IMR-90 (cell line): ENCODE results near the gene THEMIS2. TPM values are rescaled to one million over a fixed set of nuclear protein-coding genes. Genes with fewer than 3 reads are reported as not detected.

ENCODE experiments used
- ATAC-seq: fragments of 200-7000 bp; cut with Tn5 transposase; 2 replicates; pipeline ENCODE4 v1.9.1; 2020; ENCODE audit warnings: low read depth, mild to moderate bottlenecking, moderate library complexity
- BruUV-seq: library from RNA; stranded (reverse); fragments of 400-500 nt; replicated peaks from 2 replicates; lab custom pipeline; 2021; lab: Mats Ljungman, UMichigan
- CTCF ChIA-PET: fragments of 300-600 bp; formaldehyde crosslinking; extraction: SDS; loops from one replicate; lab custom pipeline; 2021; ENCODE audit warnings: antibody characterized with exemption; lab: Yijun Ruan, JAX
- POLR2A ChIA-PET: fragments of 300-600 bp; sonication (Branson Sonifier 250); formaldehyde crosslinking; loops from one replicate; lab custom pipeline; 2022; ENCODE audit warnings: antibody characterized with exemption; ENCODE audit not compliant: unreplicated experiment; lab: Charles Lee
- DNase-seq: peaks from one replicate; pipeline ENCODE4 v3.0.0; 2013
- H2AFZ ChIP-seq: replicated peaks from 2 replicates; pipeline ENCODE3; 2013; ENCODE audit warnings: low read length, mild to moderate bottlenecking; ENCODE audit not compliant: poor library complexity
- H2AK5ac ChIP-seq: 2 replicates; pipeline ENCODE4 v1.6.1; 2013; ENCODE audit warnings: low read depth, low read length, inconsistent platforms
- H2AK9ac ChIP-seq: replicated peaks from 2 replicates; pipeline ENCODE3; 2013; ENCODE audit warnings: mild to moderate bottlenecking, low read depth, low read length, moderate library complexity; ENCODE audit not compliant: poor library complexity
- H2BK120ac ChIP-seq: 2 replicates; pipeline ENCODE4 v1.6.1; 2013; ENCODE audit warnings: low read depth, low read length, inconsistent platforms
- H2BK15ac ChIP-seq: 3 replicates; pipeline ENCODE4 v1.6.1; 2013; ENCODE audit warnings: low read depth, low read length, inconsistent platforms
- H2BK20ac ChIP-seq: 2 replicates; pipeline ENCODE4 v1.6.1; 2013; ENCODE audit warnings: low read depth, mild to moderate bottlenecking, inconsistent platforms, low read length, moderate library complexity
- H2BK5ac ChIP-seq: 2 replicates; pipeline ENCODE4 v1.6.1; 2013; ENCODE audit warnings: mild to moderate bottlenecking, low read depth, low read length, inconsistent platforms; ENCODE audit not compliant: poor library complexity, severe bottlenecking
- H3K14ac ChIP-seq: replicated peaks from 2 replicates; pipeline ENCODE4 v1.6.1; 2013; ENCODE audit warnings: low read depth, low read length, inconsistent platforms
- H3K18ac ChIP-seq: 2 replicates; pipeline ENCODE4 v1.6.1; 2013; ENCODE audit warnings: low read depth, low read length, control low read depth
- H3K23ac ChIP-seq: 2 replicates; pipeline ENCODE4 v1.6.1; 2013; ENCODE audit warnings: low read depth, low read length, inconsistent platforms
- H3K27ac ChIP-seq: 2 replicates; pipeline ENCODE4 v1.5.1; 2013; ENCODE audit warnings: mild to moderate bottlenecking, control low read depth, low read length; ENCODE audit not compliant: insufficient read depth
- H3K27me3 ChIP-seq: 2 replicates; pipeline ENCODE4 v1.6.1; 2013; ENCODE audit warnings: low read length; ENCODE audit not compliant: control insufficient read depth, insufficient read depth
- H3K36me3 ChIP-seq: 2 replicates; pipeline ENCODE4 v1.6.1; 2013; ENCODE audit warnings: low read length, mixed read lengths; ENCODE audit not compliant: control insufficient read depth, insufficient read depth
- H3K4ac ChIP-seq: 2 replicates; pipeline ENCODE4 v1.6.1; 2013; ENCODE audit warnings: low read depth, low read length, inconsistent platforms
- H3K4me1 ChIP-seq: 2 replicates; pipeline ENCODE4 v1.6.1; 2013; ENCODE audit warnings: low read length, mixed read lengths; ENCODE audit not compliant: control insufficient read depth, insufficient read depth
- H3K4me2 ChIP-seq: 2 replicates; pipeline ENCODE4 v1.6.1; 2013; ENCODE audit warnings: low read depth, mild to moderate bottlenecking, control low read depth, low read length, moderate library complexity
- H3K4me3 ChIP-seq: 2 replicates; pipeline ENCODE4 v1.5.1; 2013; ENCODE audit warnings: low read depth, mild to moderate bottlenecking, control low read depth, low read length, moderate library complexity; ENCODE audit not compliant: insufficient read depth
- H3K56ac ChIP-seq: 2 replicates; pipeline ENCODE4 v1.6.1; 2013; ENCODE audit warnings: low read length, inconsistent platforms; ENCODE audit not compliant: insufficient read depth; ENCODE audit errors: extremely low read depth
- H3K79me1 ChIP-seq, 2 experiments: 2 replicates each; pipeline ENCODE4 v1.6.1; 2013; ENCODE audit warnings: low read length in 2 of 2, inconsistent platforms in 1 of 2, low read depth in 1 of 2
- H3K9ac ChIP-seq: 2 replicates; pipeline ENCODE4 v1.6.1; 2013; ENCODE audit warnings: low read depth, low read length, control low read depth
- H3K9me1 ChIP-seq: 2 replicates; pipeline ENCODE4 v1.6.1; 2013; ENCODE audit warnings: low read length, inconsistent platforms; ENCODE audit not compliant: insufficient read depth
- H3K9me3 ChIP-seq: 2 replicates; pipeline ENCODE4 v1.6.1; 2013; ENCODE audit warnings: low read length; ENCODE audit not compliant: control insufficient read depth, insufficient read depth
- H4K20me1 ChIP-seq: 2 replicates; pipeline ENCODE4 v1.6.1; 2013; ENCODE audit warnings: low read length, inconsistent platforms; ENCODE audit not compliant: insufficient read depth
- H4K5ac ChIP-seq: 2 replicates; pipeline ENCODE4 v1.6.1; 2013; ENCODE audit warnings: mild to moderate bottlenecking, low read depth, low read length, control low read depth
- H4K8ac ChIP-seq, 2 experiments: 2 replicates each; pipeline ENCODE4 v1.6.1; 2013; ENCODE audit warnings: low read depth in 2 of 2, low read length in 2 of 2, control low read depth in 1 of 2, inconsistent platforms in 1 of 2
- H4K91ac ChIP-seq: 2 replicates; pipeline ENCODE4 v1.6.1; 2013; ENCODE audit warnings: low read depth, low read length, inconsistent platforms; ENCODE audit not compliant: insufficient read depth
- BHLHE40 ChIP-seq: fragments of 150-350 bp; IDR thresholded peaks from 2 replicates; pipeline ENCODE4 v1.6.1; 2016; ENCODE audit warnings: mild to moderate bottlenecking, low read depth, low read length
- CEBPB ChIP-seq: IDR thresholded peaks from 2 replicates; pipeline ENCODE4 v1.6.1; 2012; ENCODE audit warnings: low read depth, low read length, improper control_type of control experiment
- CHD1 ChIP-seq: IDR thresholded peaks from 2 replicates; pipeline ENCODE4 v1.6.1; 2012; ENCODE audit warnings: low read depth, low read length, improper control_type of control experiment
- FOS ChIP-seq: fragments of 150-350 bp; IDR thresholded peaks from 2 replicates; pipeline ENCODE4 v1.6.1; 2016; ENCODE audit warnings: low read depth, low read length
- MAFK ChIP-seq: IDR thresholded peaks from 2 replicates; pipeline ENCODE4 v1.6.1; 2012; ENCODE audit warnings: low read depth, low read length, improper control_type of control experiment
- MAZ ChIP-seq: IDR thresholded peaks from 2 replicates; pipeline ENCODE4 v1.6.1; 2012; ENCODE audit warnings: low read depth, mild to moderate bottlenecking, low read length, improper control_type of control experiment, moderate library complexity, borderline replicate concordance
- MXI1 ChIP-seq: IDR thresholded peaks from 2 replicates; pipeline ENCODE4 v1.6.1; 2012; ENCODE audit warnings: low read depth, mild to moderate bottlenecking, low read length, moderate library complexity, borderline replicate concordance
- NFE2L2 ChIP-seq: fragments of 150-350 bp; IDR thresholded peaks from 2 replicates; pipeline ENCODE4 v1.6.1; 2016; ENCODE audit warnings: low read depth, mild to moderate bottlenecking, low read length
- RAD21 ChIP-seq: IDR thresholded peaks from 2 replicates; pipeline ENCODE4 v1.6.1; 2012; ENCODE audit warnings: low read length, improper control_type of control experiment
- RCOR1 ChIP-seq: IDR thresholded peaks from 2 replicates; pipeline ENCODE4 v1.6.1; 2012; ENCODE audit warnings: mild to moderate bottlenecking, low read length, improper control_type of control experiment; ENCODE audit not compliant: insufficient replicate concordance
- RFX5 ChIP-seq: IDR thresholded peaks from 2 replicates; pipeline ENCODE4 v1.8.0; 2012; ENCODE audit warnings: low read depth, mild to moderate bottlenecking, low read length, moderate library complexity
- SMC3 ChIP-seq: fragments of 150-350 bp; IDR thresholded peaks from 2 replicates; pipeline ENCODE4 v1.6.1; 2016; ENCODE audit warnings: low read depth, mild to moderate bottlenecking, antibody characterized with exemption, low read length, moderate library complexity
- WGBS, 2 experiments: methylation state at CpG; one replicate each; pipeline versions ENCODE4 v1.1.5 to v1.1.7; 2013; ENCODE audit warnings: missing lambda C conversion rate in 2 of 2; ENCODE audit not compliant: insufficient read length in 1 of 2; ENCODE audit errors: extremely low coverage in 2 of 2; 5-methylcytosine and 5-hydroxymethylcytosine counted together
- dilution Hi-C: fragments of 300-500 bp; cut with HindIII; formaldehyde crosslinking; loops from one replicate; pipeline ENCODE4 v1.14.3; 2018; ENCODE audit warnings: low sequenced_read_pairs; ENCODE audit not compliant: unreplicated experiment
- in situ Hi-C: fragments of 300-500 bp; cut with MboI; formaldehyde crosslinking; loops from 3 replicates; pipeline ENCODE4 v1.14.3; 2019; ENCODE audit warnings: low sequenced_read_pairs, inconsistent platforms, mixed read lengths
- intact Hi-C: fragments of 100-400 bp; cut with micrococcal nuclease; formaldehyde crosslinking; loops from 2 replicates; pipeline ENCODE4 v1.10.0; 2022
- polyA plus RNA-seq, 3 experiments: library from polyadenylated mRNA; depleted of rRNA; stranded (reverse); fragments of >200 nt; gene quantifications; 2 replicates each; pipeline ENCODE4 v1.2.3, GENCODE V29; 2012; ENCODE audit warnings: low replicate concordance in 1 of 3
- total RNA-seq: library from RNA; depleted of rRNA; stranded (reverse); fragments of >200 nt; gene quantifications from 2 replicates; pipeline ENCODE4 v1.2.3, GENCODE V29; 2012
- TF ChIP-seq, protein P1 (sequence below): fragments of 150-350 bp; IDR thresholded peaks from 2 replicates; pipeline ENCODE4 v1.6.1; 2017; ENCODE audit warnings: mild to moderate bottlenecking, antibody characterized with exemption, low read length, low read depth
- TF ChIP-seq, protein P2 (sequence below): fragments of 150-350 bp; IDR thresholded peaks from 2 replicates; pipeline ENCODE4 v1.6.1; 2016; ENCODE audit warnings: low read depth, mild to moderate bottlenecking, low read length, moderate library complexity, borderline replicate concordance
- TF ChIP-seq, protein P3 (sequence below): conservative IDR thresholded peaks from 2 replicates; pipeline ENCODE4 v1.5.1; 2012; ENCODE audit warnings: mild to moderate bottlenecking, low read depth, low read length, improper control_type of control experiment

THEMIS2 gene
- total and polyA plus RNA-seq, 2 of the 4 experiments (the other 2 are of a cell fraction), result 4.5 to 5.0 TPM

DNA sequence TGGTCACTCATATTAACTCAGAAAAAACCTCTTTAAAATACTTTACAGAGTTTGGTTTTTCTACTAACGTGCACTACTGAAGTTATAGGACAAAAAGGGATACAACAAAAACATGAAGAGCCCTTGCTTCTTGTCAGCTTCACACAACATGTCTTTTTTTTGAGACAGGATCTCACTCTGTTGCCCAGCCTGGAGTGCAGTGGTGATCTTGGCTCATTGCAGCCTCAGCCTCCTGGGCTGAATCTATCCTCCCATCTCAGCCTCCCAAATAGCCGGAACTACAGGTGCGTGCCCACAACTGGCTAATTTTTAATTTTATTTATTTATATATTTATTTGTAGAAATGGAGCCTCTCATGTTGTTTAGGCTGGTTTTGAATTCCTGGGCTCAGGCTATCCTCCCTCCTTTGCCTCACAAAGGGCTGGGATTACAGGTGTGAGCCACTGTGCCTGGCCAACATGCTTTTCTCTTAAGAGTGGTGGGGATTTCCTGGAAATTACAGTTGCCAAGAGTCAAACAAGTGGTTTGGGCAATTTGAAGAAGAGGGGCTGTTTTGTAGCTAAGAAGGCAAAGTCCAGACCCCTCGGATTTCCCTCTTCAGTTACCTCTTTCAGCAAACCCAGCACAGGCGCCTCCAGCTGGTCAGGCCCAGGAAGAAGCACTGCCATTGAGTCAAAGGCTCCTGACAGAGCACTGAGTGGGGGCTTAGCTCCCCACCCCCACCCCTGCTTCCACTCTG lies 56.0 kb downstream of the THEMIS2 start:
- WGBS, 2 experiments, result no CpG with 5 or more reads among the region's 5 CpGs
- ATAC-seq, result no peak
- no peak overlapping the region for H2AK9ac ChIP-seq
- no peaks in the 10 kb centered on the region for H3K79me1 ChIP-seq
- H3K18ac ChIP-seq, result no peak overlapping the region
- H3K14ac ChIP-seq, result no peak overlapping the region
- no peaks in the 10 kb centered on the region for H3K9me1 ChIP-seq
- no peaks in the 10 kb centered on the region for H3K27me3 ChIP-seq
- no peaks in the 10 kb centered on the region for H4K20me1 ChIP-seq
- H3K4me2 ChIP-seq, result no peak overlapping the region
- ChIA-PET CTCF (no interaction called here), POLR2A (no interaction called here)
- H3K23ac ChIP-seq, result no peak overlapping the region
- DNase-seq, result no peak
- dilution Hi-C loops (no loop called here), in situ Hi-C loops (no loop called here), intact Hi-C loops (no loop called here)
- H2AK5ac ChIP-seq, result no peak overlapping the region
- no peak overlapping the region for H3K27ac ChIP-seq
- no peak overlapping the region for H2BK120ac ChIP-seq
- H3K9ac ChIP-seq, result no peak overlapping the region
- no peak overlapping the region for H4K8ac ChIP-seq
- H2BK20ac ChIP-seq, result no peak overlapping the region
- no TSS peak for BruUV-seq
- H3K4me3 ChIP-seq, result no peak overlapping the region
- TF ChIP-seq, protein P1, sequence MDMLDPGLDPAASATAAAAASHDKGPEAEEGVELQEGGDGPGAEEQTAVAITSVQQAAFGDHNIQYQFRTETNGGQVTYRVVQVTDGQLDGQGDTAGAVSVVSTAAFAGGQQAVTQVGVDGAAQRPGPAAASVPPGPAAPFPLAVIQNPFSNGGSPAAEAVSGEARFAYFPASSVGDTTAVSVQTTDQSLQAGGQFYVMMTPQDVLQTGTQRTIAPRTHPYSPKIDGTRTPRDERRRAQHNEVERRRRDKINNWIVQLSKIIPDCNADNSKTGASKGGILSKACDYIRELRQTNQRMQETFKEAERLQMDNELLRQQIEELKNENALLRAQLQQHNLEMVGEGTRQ, result no peak
- no peak for TF ChIP-seq CEBPB
- no peak for TF ChIP-seq RCOR1
- no peak for TF ChIP-seq RAD21
- no peak for TF ChIP-seq MAZ
- no peak for TF ChIP-seq FOS
- TF ChIP-seq, protein P2, sequence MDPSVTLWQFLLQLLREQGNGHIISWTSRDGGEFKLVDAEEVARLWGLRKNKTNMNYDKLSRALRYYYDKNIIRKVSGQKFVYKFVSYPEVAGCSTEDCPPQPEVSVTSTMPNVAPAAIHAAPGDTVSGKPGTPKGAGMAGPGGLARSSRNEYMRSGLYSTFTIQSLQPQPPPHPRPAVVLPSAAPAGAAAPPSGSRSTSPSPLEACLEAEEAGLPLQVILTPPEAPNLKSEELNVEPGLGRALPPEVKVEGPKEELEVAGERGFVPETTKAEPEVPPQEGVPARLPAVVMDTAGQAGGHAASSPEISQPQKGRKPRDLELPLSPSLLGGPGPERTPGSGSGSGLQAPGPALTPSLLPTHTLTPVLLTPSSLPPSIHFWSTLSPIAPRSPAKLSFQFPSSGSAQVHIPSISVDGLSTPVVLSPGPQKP, result no peak
- TF ChIP-seq SMC3, result no peak
- no peak for TF ChIP-seq CHD1
- no peak for TF ChIP-seq MAFK
- no peak for TF ChIP-seq NFE2L2
- TF ChIP-seq MXI1, result no peak
- no peak for TF ChIP-seq BHLHE40
- TF ChIP-seq, protein P3, sequence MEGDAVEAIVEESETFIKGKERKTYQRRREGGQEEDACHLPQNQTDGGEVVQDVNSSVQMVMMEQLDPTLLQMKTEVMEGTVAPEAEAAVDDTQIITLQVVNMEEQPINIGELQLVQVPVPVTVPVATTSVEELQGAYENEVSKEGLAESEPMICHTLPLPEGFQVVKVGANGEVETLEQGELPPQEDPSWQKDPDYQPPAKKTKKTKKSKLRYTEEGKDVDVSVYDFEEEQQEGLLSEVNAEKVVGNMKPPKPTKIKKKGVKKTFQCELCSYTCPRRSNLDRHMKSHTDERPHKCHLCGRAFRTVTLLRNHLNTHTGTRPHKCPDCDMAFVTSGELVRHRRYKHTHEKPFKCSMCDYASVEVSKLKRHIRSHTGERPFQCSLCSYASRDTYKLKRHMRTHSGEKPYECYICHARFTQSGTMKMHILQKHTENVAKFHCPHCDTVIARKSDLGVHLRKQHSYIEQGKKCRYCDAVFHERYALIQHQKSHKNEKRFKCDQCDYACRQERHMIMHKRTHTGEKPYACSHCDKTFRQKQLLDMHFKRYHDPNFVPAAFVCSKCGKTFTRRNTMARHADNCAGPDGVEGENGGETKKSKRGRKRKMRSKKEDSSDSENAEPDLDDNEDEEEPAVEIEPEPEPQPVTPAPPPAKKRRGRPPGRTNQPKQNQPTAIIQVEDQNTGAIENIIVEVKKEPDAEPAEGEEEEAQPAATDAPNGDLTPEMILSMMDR, result no peak
- no peak for TF ChIP-seq RFX5
- H2BK15ac ChIP-seq, result no peak overlapping the region
- no peak overlapping the region for H3K4ac ChIP-seq
- no peak overlapping the region for H2BK5ac ChIP-seq
- no peak overlapping the region for H2AFZ ChIP-seq
- H4K5ac ChIP-seq, result no peak overlapping the region
- no peaks in the 10 kb centered on the region for H3K36me3 ChIP-seq
- H4K91ac ChIP-seq, result no peak overlapping the region
- no peaks in the 10 kb centered on the region for H3K4me1 ChIP-seq
- H3K9me3 ChIP-seq, result no peaks in the 10 kb centered on the region
- H3K56ac ChIP-seq, result no peak overlapping the region
